DND-41 (cell line): Measurements from ENCODE around the gene RNF183.
A peak's percentile ranks its signal among the peaks of the same experiment; 100 is the strongest.

Source experiments
- EZH2 ChIP-seq: IDR thresholded peaks from 3 replicates; pipeline ENCODE4 v1.6.1; 2012; ENCODE audit warnings: borderline replicate concordance, low read depth, mild to moderate bottlenecking, moderate library complexity, low read length, inconsistent platforms; ENCODE audit not compliant: severe bottlenecking
- TF ChIP-seq, protein P1 (sequence below): IDR thresholded peaks from 2 replicates; pipeline ENCODE4 v1.5.1; 2012; ENCODE audit warnings: borderline replicate concordance, low read length, moderate library complexity, mild to moderate bottlenecking; ENCODE audit not compliant: poor library complexity, severe bottlenecking; ENCODE audit errors: extremely low read depth

GRCh38 chr9:113309204-113309813 lies 6.1 kb upstream of the RNF183 start:
- TF ChIP-seq, protein P1, sequence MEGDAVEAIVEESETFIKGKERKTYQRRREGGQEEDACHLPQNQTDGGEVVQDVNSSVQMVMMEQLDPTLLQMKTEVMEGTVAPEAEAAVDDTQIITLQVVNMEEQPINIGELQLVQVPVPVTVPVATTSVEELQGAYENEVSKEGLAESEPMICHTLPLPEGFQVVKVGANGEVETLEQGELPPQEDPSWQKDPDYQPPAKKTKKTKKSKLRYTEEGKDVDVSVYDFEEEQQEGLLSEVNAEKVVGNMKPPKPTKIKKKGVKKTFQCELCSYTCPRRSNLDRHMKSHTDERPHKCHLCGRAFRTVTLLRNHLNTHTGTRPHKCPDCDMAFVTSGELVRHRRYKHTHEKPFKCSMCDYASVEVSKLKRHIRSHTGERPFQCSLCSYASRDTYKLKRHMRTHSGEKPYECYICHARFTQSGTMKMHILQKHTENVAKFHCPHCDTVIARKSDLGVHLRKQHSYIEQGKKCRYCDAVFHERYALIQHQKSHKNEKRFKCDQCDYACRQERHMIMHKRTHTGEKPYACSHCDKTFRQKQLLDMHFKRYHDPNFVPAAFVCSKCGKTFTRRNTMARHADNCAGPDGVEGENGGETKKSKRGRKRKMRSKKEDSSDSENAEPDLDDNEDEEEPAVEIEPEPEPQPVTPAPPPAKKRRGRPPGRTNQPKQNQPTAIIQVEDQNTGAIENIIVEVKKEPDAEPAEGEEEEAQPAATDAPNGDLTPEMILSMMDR = peak; percentile 70
- no peak for TF ChIP-seq EZH2
